ENCODE results near the gene PRRC2B.
"Not testable (repeated sequence)": the region's sequence is repeated elsewhere in the genome, so short reads cannot be mapped to it uniquely, and the experiment has no call there.

PRRC2B gene

GRCh38 chr9:131391020-131391419 is 2.9 kb upstream of the PRRC2B start:
- DNase-seq, result no peak

- DNase-seq, result no peak
Measured at GRCh38 chr9:131391504-131391903, 2.4 kb upstream of the PRRC2B start.

GRCh38 chr9:131394464-131395156 is 724 bp downstream of the PRRC2B start:
- DNase-seq, result no peak

- no peak for DNase-seq
Measured at GRCh38 chr9:131395157-131396098, 1.5 kb downstream of the PRRC2B start.

- DNase-seq, result not testable (repeated sequence)
Measured at GRCh38 chr9:131396099-131396479, 2.2 kb downstream of the PRRC2B start.

- DNase-seq, result no peak
Measured at GRCh38 chr9:131396626-131397025, 2.7 kb downstream of the PRRC2B start.

- DNase-seq, result no peak
Measured at GRCh38 chr9:131397100-131397790, 3.4 kb downstream of the PRRC2B start.

- no peak for DNase-seq
Measured at GRCh38 chr9:131398204-131398603, 4.3 kb downstream of the PRRC2B start.

GRCh38 chr9:131399972-131400371 is 6.1 kb downstream of the PRRC2B start:
- no peak for DNase-seq

GRCh38 chr9:131400627-131401026 is 6.7 kb downstream of the PRRC2B start:
- DNase-seq, result no peak

- peak; percentile 59 for DNase-seq
Measured at GRCh38 chr9:131402073-131402472, 8.2 kb downstream of the PRRC2B start.

GRCh38 chr9:131402738-131403492 is 9.0 kb downstream of the PRRC2B start:
- peak; percentile 90 for DNase-seq

- no peak for DNase-seq
Measured at GRCh38 chr9:131403493-131403773, 9.5 kb downstream of the PRRC2B start.

GRCh38 chr9:131404581-131404980 is 10.7 kb downstream of the PRRC2B start:
- peak; percentile 81 for DNase-seq

GRCh38 chr9:131404987-131405386 is 11.1 kb downstream of the PRRC2B start:
- no peak for DNase-seq

GRCh38 chr9:131405428-131405827 is 11.5 kb downstream of the PRRC2B start:
- DNase-seq, result peak; percentile 92

- no peak for DNase-seq
Measured at GRCh38 chr9:131405858-131406537, 12.1 kb downstream of the PRRC2B start.

- DNase-seq, result no peak
Measured at GRCh38 chr9:131406563-131407436, 12.9 kb downstream of the PRRC2B start.

- no peak for DNase-seq
Measured at GRCh38 chr9:131407717-131408195, 13.9 kb downstream of the PRRC2B start.

GRCh38 chr9:131409458-131409992 is 15.6 kb downstream of the PRRC2B start:
- no peak for DNase-seq

- peak; percentile 88 for DNase-seq
Measured at GRCh38 chr9:131410044-131410491, 16.2 kb downstream of the PRRC2B start.
